ENCODE measurements around the gene PODXL. TPM values are rescaled to one million over a fixed set of nuclear protein-coding genes. Genes with fewer than 3 reads are reported as not detected.

The PODXL gene
- total and polyA plus RNA-seq, 2 experiments from 2014 or later = 220 to 727 TPM

GRCh38 chr7:131494182-131494581, 62.2 kb downstream of the PODXL start:
- H3F3A ChIP-seq (replicated peaks; ENCODE audit: low read depth) = peaks cover 26% of the 10 kb centered on the region
- peaks cover 2% of the 10 kb centered on the region; the same call in 1 of the 2 replicates for H3K36me3 ChIP-seq (ENCODE audit: insufficient read depth)
- no peaks in the 10 kb centered on the region for H3K4me1 ChIP-seq (ENCODE audit: insufficient read depth)
- H4K20me1 ChIP-seq (replicated peaks; ENCODE audit: insufficient read depth) = no peaks in the 10 kb centered on the region; the same call in 1 of the 2 replicates
- H3K4me1 Mint-ChIP-seq = peaks cover 15% of the 10 kb centered on the region; the same call in 2 of the 3 replicates
- no peaks in the 10 kb centered on the region for H3K9me3 Mint-ChIP-seq
- no peak for ATAC-seq
- H3K27ac ChIP-seq (ENCODE audit: low read depth) = no peak overlapping the region
- no peak overlapping the region for H3K4me2 ChIP-seq
- peaks cover 25% of the 10 kb centered on the region; the same call in 2 of the 3 replicates for H3K36me3 Mint-ChIP-seq (ENCODE audit: low read depth)
- H3K4me3 ChIP-seq = no peak overlapping the region
- H3K4me3 Mint-ChIP-seq = no peak overlapping the region
- no peak overlapping the region for H3K27ac Mint-ChIP-seq
- no peak for DNase-seq (ENCODE audit: low spot score)
- H3K9me2 ChIP-seq (ENCODE audit: insufficient read depth) = no peaks in the 10 kb centered on the region
- H3K27me3 ChIP-seq (ENCODE audit: insufficient read depth) = no peaks in the 10 kb centered on the region
- no peaks in the 10 kb centered on the region for H3K79me2 ChIP-seq (replicated peaks; ENCODE audit: insufficient read depth)
- H3K27me3 Mint-ChIP-seq (ENCODE audit: insufficient read depth, low read depth, poor library complexity) = peaks cover 19% of the 10 kb centered on the region
- no peak for TF ChIP-seq EZH2 (IDR thresholded peaks at IDR 0.05; ENCODE audit: low read depth, unreplicated experiment)
- no peak for TF ChIP-seq POLR2AphosphoS5 (IDR thresholded peaks at IDR 0.05; ENCODE audit: low read depth)
- TF ChIP-seq ZNF114 (CRISPR knock-in tag; IDR thresholded peaks at IDR 0.05) = no peak
- TF ChIP-seq EZH2phosphoT487 (IDR thresholded peaks at IDR 0.05; ENCODE audit: unreplicated experiment) = no peak
- TF ChIP-seq ETS1 (IDR thresholded peaks at IDR 0.05) = no peak
- no peak for TF ChIP-seq CTCF (conservative IDR thresholded peaks at IDR 0.05; ENCODE audit: low read depth in 2 of 2)
- no peak for TF ChIP-seq ZNF462 (CRISPR knock-in tag; IDR thresholded peaks at IDR 0.05)
- no peak for TF ChIP-seq NANOG (IDR thresholded peaks at IDR 0.05; ENCODE audit: borderline replicate concordance)
- H2AFZ ChIP-seq = no peak overlapping the region
